Neural cell (in vitro differentiated cells): ENCODE data around the gene RAB3IP. TPM values are rescaled to one million over a fixed set of nuclear protein-coding genes. Genes with fewer than 3 reads are reported as not detected.
"Not testable (repeated sequence)": the region's sequence is repeated elsewhere in the genome, so short reads cannot be mapped to it uniquely, and the experiment has no call there.

Experiments
- H2AFZ ChIP-seq: fragments of 200-600, 300-800 bp; sonication (generic), shearing (Covaris generic); 2 replicates; pipeline ENCODE4 v1.6.0; 2014; ENCODE audit warnings: low read depth, mild to moderate bottlenecking, antibody characterized with exemption, low read length, moderate library complexity
- H3F3A ChIP-seq: fragments of 200-600 bp; shearing (Covaris generic); 2 replicates; pipeline ENCODE4 v1.6.1; 2016; ENCODE audit warnings: mild to moderate bottlenecking, moderate library complexity, mixed read lengths, antibody characterized with exemption, low read length; ENCODE audit not compliant: insufficient read depth, poor library complexity, severe bottlenecking
- H3K27ac ChIP-seq: fragments of 200-600, 300-800 bp; sonication (generic), shearing (Covaris generic); 2 replicates; pipeline ENCODE4 v1.5.1; 2014; ENCODE audit warnings: mild to moderate bottlenecking, low read length, moderate library complexity
- H3K27me3 ChIP-seq: fragments of 300-800, 200-600 bp; sonication (generic), shearing (Covaris generic); 2 replicates; pipeline ENCODE4 v1.6.0; 2014; ENCODE audit warnings: mild to moderate bottlenecking, low read depth, low read length, moderate library complexity; ENCODE audit not compliant: insufficient read depth
- H3K36me3 ChIP-seq: fragments of 300-800, 200-600 bp; sonication (generic), shearing (Covaris generic); 2 replicates; pipeline ENCODE4 v1.5.1; 2014; ENCODE audit warnings: mild to moderate bottlenecking, antibody characterized with exemption, low read length, moderate library complexity; ENCODE audit not compliant: insufficient read depth
- H3K4me2 ChIP-seq: fragments of 300-800, 200-600 bp; sonication (generic), shearing (Covaris generic); 2 replicates; pipeline ENCODE4 v1.6.0; 2014; ENCODE audit warnings: mild to moderate bottlenecking, low read length
- H3K4me3 ChIP-seq: fragments of 300-800, 200-600 bp; sonication (generic), shearing (Covaris generic); 2 replicates; pipeline ENCODE4 v1.5.1; 2014; ENCODE audit warnings: mild to moderate bottlenecking, low read length, moderate library complexity
- H3K79me2 ChIP-seq: fragments of 200-600 bp; shearing (Covaris generic); replicated peaks from 2 replicates; pipeline ENCODE4 v1.6.0; 2014; ENCODE audit warnings: mild to moderate bottlenecking, low read length, moderate library complexity; ENCODE audit not compliant: insufficient read depth
- H3K9ac ChIP-seq: fragments of 300-800, 200-600 bp; sonication (generic), shearing (Covaris generic); 2 replicates; pipeline ENCODE4 v1.6.1; 2016; ENCODE audit warnings: mild to moderate bottlenecking, low read length, mixed read lengths
- H3K9me2 ChIP-seq: fragments of 200-600 bp; shearing (Covaris generic); 2 replicates; pipeline ENCODE4 v1.6.1; 2016; ENCODE audit warnings: mild to moderate bottlenecking, low read length, mixed read lengths; ENCODE audit not compliant: insufficient read depth
- H3K9me3 ChIP-seq: fragments of 200-600, 300-800 bp; sonication (generic), shearing (Covaris generic); 2 replicates; pipeline ENCODE4 v1.6.1; 2016; ENCODE audit warnings: mild to moderate bottlenecking, mixed run types, low read length, moderate library complexity, mixed read lengths
- H4K20me1 ChIP-seq: fragments of 200-600 bp; shearing (Covaris generic); 2 replicates; pipeline ENCODE4 v1.6.1; 2016; ENCODE audit warnings: mild to moderate bottlenecking, mixed run types; ENCODE audit not compliant: insufficient read depth
- CTCF ChIP-seq: fragments of 450-650 bp; IDR thresholded peaks from 2 replicates; pipeline ENCODE4 v1.5.1; 2014; ENCODE audit warnings: antibody characterized with exemption, mild to moderate bottlenecking, moderate library complexity; ENCODE audit not compliant: poor library complexity, severe bottlenecking
- EP300 ChIP-seq: fragments of 450-650 bp; conservative IDR thresholded peaks from 2 replicates; pipeline ENCODE4 v1.6.1; 2014; ENCODE audit warnings: antibody characterized with exemption, mild to moderate bottlenecking, moderate library complexity; ENCODE audit not compliant: poor library complexity, severe bottlenecking
- EZH2 ChIP-seq: fragments of 200-600, 300-800 bp; shearing (Covaris generic), sonication (generic); IDR thresholded peaks from 2 replicates; pipeline ENCODE4 v1.6.1; 2014; ENCODE audit warnings: antibody characterized with exemption, low read length, borderline replicate concordance, mild to moderate bottlenecking; ENCODE audit not compliant: insufficient read depth, poor library complexity, severe bottlenecking
- MXI1 ChIP-seq: fragments of 450-650 bp; conservative IDR thresholded peaks from 2 replicates; pipeline ENCODE4 v1.6.1; 2014; ENCODE audit warnings: antibody characterized with exemption, mild to moderate bottlenecking; ENCODE audit not compliant: poor library complexity, severe bottlenecking
- POLR2AphosphoS5 ChIP-seq: IDR thresholded peaks from 2 replicates; pipeline ENCODE4 v1.6.1; 2012
- RAD21 ChIP-seq: fragments of 450-650 bp; conservative IDR thresholded peaks from 2 replicates; pipeline ENCODE4 v1.6.1; 2014; ENCODE audit warnings: antibody characterized with exemption, mild to moderate bottlenecking, moderate library complexity
- SMC3 ChIP-seq: fragments of 450-650 bp; conservative IDR thresholded peaks from 2 replicates; pipeline ENCODE4 v1.6.1; 2014; ENCODE audit warnings: antibody characterized with exemption, mild to moderate bottlenecking, moderate library complexity; ENCODE audit not compliant: poor library complexity
- TAF1 ChIP-seq: IDR thresholded peaks from 2 replicates; pipeline ENCODE4 v1.6.1; 2012; ENCODE audit warnings: low read depth
- polyA plus RNA-seq: library from polyadenylated mRNA; depleted of rRNA; stranded (reverse); fragments of >200 nt; gene quantifications from 2 replicates; pipeline ENCODE4 v1.2.3, GENCODE V29; 2014
- TF ChIP-seq, protein P1 (sequence below): IDR thresholded peaks from 2 replicates; pipeline ENCODE4 v1.6.1; 2012; ENCODE audit warnings: borderline replicate concordance

The RAB3IP gene
- polyA plus RNA-seq, 1 donor from 2014 or later: 24.6 TPM

GRCh38 chr12:69853176-69853961, 114.7 kb downstream of the RAB3IP start:
- not testable (repeated sequence) for H3K36me3 ChIP-seq, H3K9ac ChIP-seq, H3K9me3 ChIP-seq, H3K27me3 ChIP-seq, H3K4me3 ChIP-seq, H2AFZ ChIP-seq, H3K27ac ChIP-seq, H3K79me2 ChIP-seq, H3K9me2 ChIP-seq, H4K20me1 ChIP-seq, H3K4me2 ChIP-seq, H3F3A ChIP-seq

DNA sequence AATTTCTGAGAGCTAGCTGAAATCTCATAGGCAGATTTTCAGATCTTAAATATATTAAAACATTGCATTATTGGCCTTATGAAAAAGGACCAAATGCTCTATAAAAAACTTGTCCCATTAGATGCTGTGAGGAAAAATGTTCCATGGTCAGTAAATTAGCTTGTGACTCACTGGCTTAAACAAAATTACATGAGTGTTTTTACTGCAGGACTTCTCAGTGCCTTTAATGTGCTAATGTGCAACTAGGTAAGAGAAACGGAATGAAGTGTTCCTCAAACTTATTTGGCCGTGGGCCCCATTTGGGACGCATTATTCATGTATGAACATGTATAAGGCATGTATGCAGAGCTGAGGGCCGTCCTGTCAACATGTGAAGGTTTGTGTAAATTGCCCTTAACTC, 128.0 kb downstream of the RAB3IP start:
- H3K9ac ChIP-seq: no peak overlapping the region
- H3K4me2 ChIP-seq: no peak overlapping the region
- H3K9me3 ChIP-seq: no peaks in the 10 kb centered on the region
- no peaks in the 10 kb centered on the region for H3K36me3 ChIP-seq
- no peaks in the 10 kb centered on the region for H3K27me3 ChIP-seq
- H4K20me1 ChIP-seq: no peaks in the 10 kb centered on the region
- no peaks in the 10 kb centered on the region for H3K9me2 ChIP-seq
- H3K4me3 ChIP-seq: no peak overlapping the region
- H3K27ac ChIP-seq: no peak overlapping the region
- TF ChIP-seq RAD21 (no peak), POLR2AphosphoS5 (no peak), TAF1 (no peak), EP300 (no peak), CTCF (no peak), EZH2 (no peak), MXI1 (no peak), SMC3 (no peak)
- TF ChIP-seq, protein P1, sequence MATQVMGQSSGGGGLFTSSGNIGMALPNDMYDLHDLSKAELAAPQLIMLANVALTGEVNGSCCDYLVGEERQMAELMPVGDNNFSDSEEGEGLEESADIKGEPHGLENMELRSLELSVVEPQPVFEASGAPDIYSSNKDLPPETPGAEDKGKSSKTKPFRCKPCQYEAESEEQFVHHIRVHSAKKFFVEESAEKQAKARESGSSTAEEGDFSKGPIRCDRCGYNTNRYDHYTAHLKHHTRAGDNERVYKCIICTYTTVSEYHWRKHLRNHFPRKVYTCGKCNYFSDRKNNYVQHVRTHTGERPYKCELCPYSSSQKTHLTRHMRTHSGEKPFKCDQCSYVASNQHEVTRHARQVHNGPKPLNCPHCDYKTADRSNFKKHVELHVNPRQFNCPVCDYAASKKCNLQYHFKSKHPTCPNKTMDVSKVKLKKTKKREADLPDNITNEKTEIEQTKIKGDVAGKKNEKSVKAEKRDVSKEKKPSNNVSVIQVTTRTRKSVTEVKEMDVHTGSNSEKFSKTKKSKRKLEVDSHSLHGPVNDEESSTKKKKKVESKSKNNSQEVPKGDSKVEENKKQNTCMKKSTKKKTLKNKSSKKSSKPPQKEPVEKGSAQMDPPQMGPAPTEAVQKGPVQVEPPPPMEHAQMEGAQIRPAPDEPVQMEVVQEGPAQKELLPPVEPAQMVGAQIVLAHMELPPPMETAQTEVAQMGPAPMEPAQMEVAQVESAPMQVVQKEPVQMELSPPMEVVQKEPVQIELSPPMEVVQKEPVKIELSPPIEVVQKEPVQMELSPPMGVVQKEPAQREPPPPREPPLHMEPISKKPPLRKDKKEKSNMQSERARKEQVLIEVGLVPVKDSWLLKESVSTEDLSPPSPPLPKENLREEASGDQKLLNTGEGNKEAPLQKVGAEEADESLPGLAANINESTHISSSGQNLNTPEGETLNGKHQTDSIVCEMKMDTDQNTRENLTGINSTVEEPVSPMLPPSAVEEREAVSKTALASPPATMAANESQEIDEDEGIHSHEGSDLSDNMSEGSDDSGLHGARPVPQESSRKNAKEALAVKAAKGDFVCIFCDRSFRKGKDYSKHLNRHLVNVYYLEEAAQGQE: no peak
- H3K79me2 ChIP-seq: no peaks in the 10 kb centered on the region
- no peaks in the 10 kb centered on the region for H3F3A ChIP-seq
- no peak overlapping the region for H2AFZ ChIP-seq

DNA sequence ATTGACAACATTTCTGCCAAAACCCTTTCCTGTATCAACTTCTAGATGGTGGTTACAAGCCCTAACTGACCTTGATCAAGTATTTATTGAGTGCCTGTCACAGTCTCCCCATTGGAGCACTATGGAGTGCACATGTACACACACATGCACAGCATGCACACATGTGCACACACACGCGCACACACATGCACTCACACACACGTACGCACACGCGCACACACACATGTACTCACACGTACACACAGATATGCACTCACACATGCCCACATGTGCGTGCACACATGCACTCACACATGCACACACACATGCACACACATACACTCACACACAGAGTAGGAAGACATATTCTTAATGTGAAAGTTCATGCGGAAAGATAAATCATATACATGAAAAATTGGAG, 130.0 kb downstream of the RAB3IP start:
- H4K20me1 ChIP-seq: no peaks in the 10 kb centered on the region
- no peak overlapping the region for H3K27ac ChIP-seq
- H2AFZ ChIP-seq: no peak overlapping the region
- H3K4me3 ChIP-seq: no peak overlapping the region
- H3K4me2 ChIP-seq: no peak overlapping the region
- H3K9me2 ChIP-seq: no peaks in the 10 kb centered on the region
- no peaks in the 10 kb centered on the region for H3K9me3 ChIP-seq
- H3K9ac ChIP-seq: no peak overlapping the region
- no peaks in the 10 kb centered on the region for H3K79me2 ChIP-seq
- H3F3A ChIP-seq: no peaks in the 10 kb centered on the region
- no peaks in the 10 kb centered on the region for H3K36me3 ChIP-seq
- no peaks in the 10 kb centered on the region for H3K27me3 ChIP-seq
- TF ChIP-seq TAF1 (no peak), EZH2 (no peak), RAD21 (no peak), SMC3 (no peak), EP300 (no peak), MXI1 (no peak), POLR2AphosphoS5 (no peak), CTCF (no peak)
- TF ChIP-seq, protein P1: no peak
